ENCODE measurements around the gene KLHL21. TPM values are rescaled to one million over a fixed set of nuclear protein-coding genes. Genes with fewer than 3 reads are reported as not detected.

The KLHL21 gene
- polyA plus RNA-seq, 1 experiment = 19.2 TPM

DNA sequence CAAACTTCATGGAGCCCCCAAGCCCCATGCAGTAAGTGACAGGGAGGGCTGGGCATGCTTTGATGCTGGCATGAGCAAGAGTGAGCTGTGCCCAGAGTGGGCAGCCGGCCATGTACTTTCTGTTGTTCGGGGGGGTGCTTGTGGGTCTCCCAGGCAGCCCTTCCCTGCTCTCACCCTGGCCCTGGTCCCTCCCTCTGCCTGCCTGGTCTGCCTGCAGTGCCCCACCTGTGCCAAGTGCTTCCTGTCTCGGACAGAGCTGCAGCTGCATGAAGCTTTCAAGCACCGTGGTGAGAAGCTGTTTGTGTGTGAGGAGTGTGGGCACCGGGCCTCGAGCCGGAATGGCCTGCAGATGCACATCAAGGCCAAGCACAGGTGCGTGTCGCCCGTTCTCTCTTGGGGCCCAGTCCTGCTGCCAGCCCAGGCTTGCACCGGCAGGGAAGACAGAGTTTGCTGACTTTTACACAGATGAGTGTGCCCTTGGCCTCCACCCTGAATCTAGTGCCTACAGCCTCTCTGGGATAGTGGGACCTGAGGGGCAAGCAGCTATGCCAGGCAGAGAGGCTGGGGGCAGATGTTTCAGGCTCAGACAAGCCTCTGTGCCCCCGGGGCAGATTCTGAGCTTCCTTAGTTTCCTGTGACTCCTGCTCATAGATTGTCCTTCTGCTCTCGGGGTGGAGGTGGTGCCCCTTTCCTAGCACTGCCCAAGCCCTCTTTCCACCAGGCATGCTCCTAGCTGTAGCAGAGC, 15.2 kb downstream of the KLHL21 start:
- no peak for DNase-seq (ENCODE audit: low read depth)
- TF ChIP-seq, protein P1, sequence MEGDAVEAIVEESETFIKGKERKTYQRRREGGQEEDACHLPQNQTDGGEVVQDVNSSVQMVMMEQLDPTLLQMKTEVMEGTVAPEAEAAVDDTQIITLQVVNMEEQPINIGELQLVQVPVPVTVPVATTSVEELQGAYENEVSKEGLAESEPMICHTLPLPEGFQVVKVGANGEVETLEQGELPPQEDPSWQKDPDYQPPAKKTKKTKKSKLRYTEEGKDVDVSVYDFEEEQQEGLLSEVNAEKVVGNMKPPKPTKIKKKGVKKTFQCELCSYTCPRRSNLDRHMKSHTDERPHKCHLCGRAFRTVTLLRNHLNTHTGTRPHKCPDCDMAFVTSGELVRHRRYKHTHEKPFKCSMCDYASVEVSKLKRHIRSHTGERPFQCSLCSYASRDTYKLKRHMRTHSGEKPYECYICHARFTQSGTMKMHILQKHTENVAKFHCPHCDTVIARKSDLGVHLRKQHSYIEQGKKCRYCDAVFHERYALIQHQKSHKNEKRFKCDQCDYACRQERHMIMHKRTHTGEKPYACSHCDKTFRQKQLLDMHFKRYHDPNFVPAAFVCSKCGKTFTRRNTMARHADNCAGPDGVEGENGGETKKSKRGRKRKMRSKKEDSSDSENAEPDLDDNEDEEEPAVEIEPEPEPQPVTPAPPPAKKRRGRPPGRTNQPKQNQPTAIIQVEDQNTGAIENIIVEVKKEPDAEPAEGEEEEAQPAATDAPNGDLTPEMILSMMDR (IDR thresholded peaks at IDR 0.05; ENCODE audit: insufficient read depth, low read depth, low read length) = no peak
- Histone ChIP-seq H3K4me3 (ENCODE audit: low read depth, low read length) (no peak overlapping the region), H3K27me3 (ENCODE audit: control insufficient read depth, insufficient read depth, low read length) (no peaks in the 10 kb centered on the region), H3K36me3 (ENCODE audit: control insufficient read depth, insufficient read depth, low read length) (peaks cover 22% of the 10 kb centered on the region)
- CTCF ChIA-PET = interaction anchor here (1.0 kb wide), 1 partner anchor 59 kb away, joined by 5 read pairs; no protein-coding TSS in a partner anchor
- POLR2A ChIA-PET = no interaction called here

DNA sequence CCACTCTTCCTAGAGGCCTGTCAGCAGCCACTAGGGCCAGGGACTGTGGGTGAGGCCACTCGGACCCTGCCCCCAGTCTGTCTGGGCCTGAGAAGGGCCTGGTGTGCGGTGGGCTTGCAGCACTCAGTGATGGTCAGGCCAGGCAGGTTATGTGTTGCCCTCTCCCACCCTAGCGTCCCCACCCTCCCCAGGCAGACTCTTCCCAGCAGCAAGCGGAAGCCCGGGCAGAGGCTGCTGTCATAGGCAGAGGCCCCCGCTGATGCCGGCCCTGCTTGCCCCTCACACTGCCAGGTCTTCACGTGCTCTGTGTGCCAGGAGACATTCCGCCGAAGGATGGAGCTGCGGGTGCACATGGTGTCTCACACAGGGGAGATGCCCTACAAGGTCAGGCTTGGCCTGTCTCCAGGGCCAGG, 16.3 kb downstream of the KLHL21 start:
- POLR2A ChIA-PET = no interaction called here
- DNase-seq (ENCODE audit: low read depth) = no peak
- Histone ChIP-seq H3K27me3 (ENCODE audit: control insufficient read depth, insufficient read depth, low read length) (no peaks in the 10 kb centered on the region), H3K36me3 (ENCODE audit: control insufficient read depth, insufficient read depth, low read length) (peaks cover 19% of the 10 kb centered on the region), H3K4me3 (ENCODE audit: low read depth, low read length) (no peak overlapping the region)
- CTCF ChIA-PET = no interaction called here
- TF ChIP-seq, protein P1 (IDR thresholded peaks at IDR 0.05; ENCODE audit: insufficient read depth, low read depth, low read length) = no peak

- Histone ChIP-seq H3K27me3 (ENCODE audit: control insufficient read depth, insufficient read depth, low read length) (no peaks in the 10 kb centered on the region), H3K4me3 (ENCODE audit: low read depth, low read length) (no peak overlapping the region), H3K36me3 (ENCODE audit: control insufficient read depth, insufficient read depth, low read length) (peaks cover 18% of the 10 kb centered on the region)
- ChIA-PET CTCF (no interaction called here), POLR2A (no interaction called here)
- no peak for DNase-seq (ENCODE audit: low read depth)
- TF ChIP-seq, protein P1 (IDR thresholded peaks at IDR 0.05; ENCODE audit: insufficient read depth, low read depth, low read length) = no peak
These were observed 16.8 kb downstream of the KLHL21 start for GRCh38 chr1:6585841-6586240.

DNA sequence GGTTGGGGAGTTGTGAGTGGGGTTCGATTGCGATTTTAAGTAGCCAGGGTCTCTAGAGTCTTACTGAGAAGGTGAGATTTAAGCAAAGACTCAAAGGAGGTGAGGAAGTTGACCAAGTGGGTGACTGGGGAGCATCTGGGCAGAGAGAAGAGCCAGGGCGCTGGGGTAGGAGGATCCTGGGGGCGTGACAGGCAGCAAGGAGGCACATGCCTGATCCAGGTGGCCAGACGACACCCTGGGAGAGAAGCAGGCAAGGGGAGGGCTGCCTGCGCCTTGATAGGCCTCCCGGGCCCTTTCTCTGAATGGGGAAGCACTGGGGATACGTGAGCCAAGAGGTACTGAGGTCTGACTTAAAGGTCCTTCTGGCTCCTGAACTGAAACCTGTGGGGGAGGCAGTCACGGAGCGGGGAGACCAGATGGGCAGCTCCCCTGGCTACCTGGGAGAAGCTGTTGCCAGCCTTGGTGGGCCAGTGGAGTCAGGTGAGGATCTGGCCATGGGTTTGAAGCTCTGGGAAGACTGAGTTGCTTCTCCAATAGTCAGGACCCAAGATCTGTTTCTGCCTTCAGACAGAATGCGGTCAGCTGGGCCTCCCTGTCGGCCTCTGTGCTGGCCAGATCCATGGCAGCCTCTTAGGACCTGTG, 17.5 kb downstream of the KLHL21 start:
- Histone ChIP-seq H3K27me3 (ENCODE audit: control insufficient read depth, insufficient read depth, low read length) (no peaks in the 10 kb centered on the region), H3K36me3 (ENCODE audit: control insufficient read depth, insufficient read depth, low read length) (peaks cover 18% of the 10 kb centered on the region), H3K4me3 (ENCODE audit: low read depth, low read length) (no peak overlapping the region)
- no peak for DNase-seq (ENCODE audit: low read depth)
- ChIA-PET POLR2A (interaction anchor here (0.6 kb wide), 1 partner anchor 19 kb away, joined by 3 read pairs; no protein-coding TSS in a partner anchor), CTCF (no interaction called here)
- TF ChIP-seq, protein P1 (IDR thresholded peaks at IDR 0.05; ENCODE audit: insufficient read depth, low read depth, low read length) = no peak
